Vagina (tissue), 2 donors: Measurements from ENCODE around the gene LAMA2. TPM values are rescaled to one million over a fixed set of nuclear protein-coding genes. Genes with fewer than 3 reads are reported as not detected.

ENCODE experiments used
- DNase-seq, 2 donors: peaks; one replicate each; pipeline ENCODE4 v3.0.0-alpha.2; 2017; ENCODE audit errors: extremely low spot score in 2 of 2
- H3K27ac ChIP-seq: fragments of 200-600 bp; sonication (generic); one replicate; pipeline ENCODE4 v1.5.1; 2019
- H3K27me3 ChIP-seq: fragments of 200-600 bp; sonication (generic); one replicate; pipeline ENCODE4 v1.5.1; 2019
- H3K36me3 ChIP-seq, 2 donors: fragments of 200-600 bp; sonication (generic); one replicate each; pipeline ENCODE4 v1.5.1; 2017 to 2019
- H3K4me1 ChIP-seq: fragments of 200-600 bp; sonication (generic); one replicate; pipeline ENCODE4 v1.5.1; 2019
- H3K4me3 ChIP-seq, 2 donors: fragments of 200-600 bp; sonication (generic); 1 replicate in 1 of 2; 2 replicates in 1 of 2; pipeline ENCODE4 v1.5.1; 2016 to 2019
- H3K9me3 ChIP-seq: fragments of 200-600 bp; sonication (generic); one replicate; pipeline ENCODE4 v1.5.1; 2019
- CTCF ChIP-seq, 3 experiments: fragments of 450-650 bp in 2 of 3; fragments of 200-600 bp in 1 of 3; sonication (generic) in 1 of 3; IDR thresholded peaks; one replicate each; pipeline ENCODE4 v1.5.1; 2017 to 2019; ENCODE audit warnings: antibody characterized with exemption in 3 of 3, mild to moderate bottlenecking in 2 of 3, moderate library complexity in 2 of 3
- POLR2A ChIP-seq, 2 donors: fragments of 450-650 bp; IDR thresholded peaks; one replicate each; pipeline ENCODE4 v1.6.1; 2017; ENCODE audit warnings: antibody characterized with exemption in 2 of 2, mild to moderate bottlenecking in 2 of 2, moderate library complexity in 2 of 2
- POLR2AphosphoS5 ChIP-seq, 2 donors: sonication (generic); formaldehyde crosslinking; IDR thresholded peaks; one replicate each; pipeline ENCODE4 v1.9.0; 2017; ENCODE audit warnings: antibody characterized with exemption in 2 of 2, mild to moderate bottlenecking in 2 of 2, low read depth in 1 of 2; ENCODE audit not compliant: insufficient read depth in 1 of 2
- intact Hi-C: fragments of 100-400 bp; cut with DNase I; formaldehyde crosslinking; loops from one replicate; pipeline ENCODE4 v1.15.1; 2023
- total RNA-seq: library from RNA; depleted of rRNA; stranded (reverse); fragments of >200 nt; gene quantifications from one replicate; pipeline ENCODE4 v1.2.3, GENCODE V29; 2016

Gene LAMA2
- total RNA-seq, 1 donor from 2014 or later = 91.1 TPM

GRCh38 chr6:129135451-129135850 lies 252.5 kb downstream of the LAMA2 start:
- no peaks in the 10 kb centered on the region for H3K36me3 ChIP-seq
- no peak for DNase-seq
- intact Hi-C loops = no loop called here
- TF ChIP-seq POLR2A (IDR thresholded peaks at IDR 0.05) (no peak), POLR2AphosphoS5 (IDR thresholded peaks at IDR 0.05; ENCODE audit: insufficient read depth in 1 of 2, low read depth in 1 of 2) (no peak), CTCF (IDR thresholded peaks at IDR 0.05) (no peak)
- peak overlapping the region; percentile 89 for H3K27ac ChIP-seq
- H3K27me3 ChIP-seq = no peaks in the 10 kb centered on the region
- H3K4me1 ChIP-seq = peaks cover 30% of the 10 kb centered on the region
- no peak overlapping the region for H3K4me3 ChIP-seq
- no peaks in the 10 kb centered on the region for H3K9me3 ChIP-seq

- no peaks in the 10 kb centered on the region for H3K27me3 ChIP-seq
- TF ChIP-seq POLR2A (IDR thresholded peaks at IDR 0.05) (no peak), POLR2AphosphoS5 (IDR thresholded peaks at IDR 0.05; ENCODE audit: insufficient read depth in 1 of 2, low read depth in 1 of 2) (no peak), CTCF (IDR thresholded peaks at IDR 0.05) (no peak)
- no peaks in the 10 kb centered on the region for H3K9me3 ChIP-seq
- no peak overlapping the region for H3K4me3 ChIP-seq
- intact Hi-C loops = no loop called here
- peak overlapping the region; percentile 89 for H3K27ac ChIP-seq
- DNase-seq = no peak
- H3K4me1 ChIP-seq = peaks cover 31% of the 10 kb centered on the region
- no peaks in the 10 kb centered on the region for H3K36me3 ChIP-seq
Observed at GRCh38 chr6:129136751-129137150, 253.8 kb downstream of the LAMA2 start.

- peaks cover 35% of the 10 kb centered on the region for H3K4me1 ChIP-seq
- no peaks in the 10 kb centered on the region for H3K36me3 ChIP-seq
- no peaks in the 10 kb centered on the region for H3K9me3 ChIP-seq
- H3K4me3 ChIP-seq = no peak overlapping the region
- H3K27ac ChIP-seq = peak overlapping the region; percentile 37
- intact Hi-C loops = no loop called here
- DNase-seq = no peak
- TF ChIP-seq CTCF (IDR thresholded peaks at IDR 0.05) = no peak
- TF ChIP-seq POLR2AphosphoS5 (IDR thresholded peaks at IDR 0.05; ENCODE audit: insufficient read depth in 1 of 2, low read depth in 1 of 2) = peak in 1 of 2 donors; percentile 27
- no peaks in the 10 kb centered on the region for H3K27me3 ChIP-seq
Observed at GRCh38 chr6:129138739-129139405, 255.9 kb downstream of the LAMA2 start.

- H3K27me3 ChIP-seq = no peaks in the 10 kb centered on the region
- TF ChIP-seq POLR2A (IDR thresholded peaks at IDR 0.05) (no peak), POLR2AphosphoS5 (IDR thresholded peaks at IDR 0.05; ENCODE audit: insufficient read depth in 1 of 2, low read depth in 1 of 2) (peak in 1 of 2 donors; percentile 26)
- DNase-seq = no peak
- peak overlapping the region; percentile 37 for H3K27ac ChIP-seq
- no peaks in the 10 kb centered on the region for H3K36me3 ChIP-seq
- peaks cover 24% of the 10 kb centered on the region for H3K4me1 ChIP-seq
- H3K4me3 ChIP-seq = no peak overlapping the region
- intact Hi-C loops = no loop called here
- no peaks in the 10 kb centered on the region for H3K9me3 ChIP-seq
Observed at GRCh38 chr6:129140526-129140925, 257.6 kb downstream of the LAMA2 start.

- Histone ChIP-seq H3K4me3 (no peak overlapping the region), H3K27ac (peak overlapping the region; percentile 37), H3K27me3 (no peaks in the 10 kb centered on the region), H3K4me1 (peaks cover 24% of the 10 kb centered on the region), H3K36me3 (no peaks in the 10 kb centered on the region), H3K9me3 (no peaks in the 10 kb centered on the region)
- DNase-seq = no peak
- no peak for TF ChIP-seq POLR2AphosphoS5 (IDR thresholded peaks at IDR 0.05; ENCODE audit: insufficient read depth in 1 of 2, low read depth in 1 of 2)
- TF ChIP-seq CTCF (IDR thresholded peaks at IDR 0.05) = no peak
- no peak for TF ChIP-seq POLR2A (IDR thresholded peaks at IDR 0.05)
- intact Hi-C loops = no loop called here
Observed at GRCh38 chr6:129141499-129141898, 258.6 kb downstream of the LAMA2 start.
